ENCODE results near the gene PPP6R1. TPM values are rescaled to one million over a fixed set of nuclear protein-coding genes. Genes with fewer than 3 reads are reported as not detected.

The PPP6R1 gene
- total and polyA plus RNA-seq, 2 of the 13 experiments (the other 11 are each of a cell fraction or from before 2014, with no cell fraction given) = 25.8 to 54.0 TPM

- no peak for TF ChIP-seq ZNF784 (CRISPR knock-in tag; IDR thresholded peaks at IDR 0.05; ENCODE audit: borderline replicate concordance)
- TF ChIP-seq HHEX (CRISPR knock-in tag; IDR thresholded peaks at IDR 0.05) = no peak
- TF ChIP-seq ZNF142 (CRISPR knock-in tag; IDR thresholded peaks at IDR 0.05) = no peak
- no peak for TF ChIP-seq ZNF274 (CRISPR knock-in tag; IDR thresholded peaks at IDR 0.05)
- no peak for TF ChIP-seq NFE2L2 (IDR thresholded peaks at IDR 0.05; ENCODE audit: low read length)
- TF ChIP-seq RFX1 (IDR thresholded peaks at IDR 0.05) = no peak
- TF ChIP-seq SAFB2 (CRISPR knock-in tag; IDR thresholded peaks at IDR 0.05; ENCODE audit: borderline replicate concordance, low read depth) = no peak
- TF ChIP-seq ZBTB3 (CRISPR knock-in tag; IDR thresholded peaks at IDR 0.05; ENCODE audit: borderline replicate concordance, low read depth) = no peak
- no peak for TF ChIP-seq HNRNPL (IDR thresholded peaks at IDR 0.05; ENCODE audit: low read depth, low read length)
- peak; percentile 29 for TF ChIP-seq JARID2 (CRISPR knock-in tag; IDR thresholded peaks at IDR 0.05; ENCODE audit: insufficient replicate concordance)
- no peak for TF ChIP-seq SMARCC2 (IDR thresholded peaks at IDR 0.05)
- TF ChIP-seq ZNF879 (CRISPR knock-in tag; IDR thresholded peaks at IDR 0.05) = 0 out of 2 replicates have a peak, but pooled peaks have one; percentile 27
- TF ChIP-seq ZNF891 (CRISPR knock-in tag; IDR thresholded peaks at IDR 0.05) = 0 out of 2 replicates have a peak, but pooled peaks have one; percentile 6
- no peak for TF ChIP-seq ZNF512B (CRISPR knock-in tag; IDR thresholded peaks at IDR 0.05; ENCODE audit: borderline replicate concordance)
- 0 out of 2 replicates have a peak, but pooled peaks have one; percentile 3 for TF ChIP-seq ETV5 (CRISPR knock-in tag; IDR thresholded peaks at IDR 0.05; ENCODE audit: borderline replicate concordance)
- no peak for TF ChIP-seq KLF15 (CRISPR knock-in tag; IDR thresholded peaks at IDR 0.05; ENCODE audit: borderline replicate concordance)
- no peak for TF ChIP-seq ZNF12 (CRISPR knock-in tag; IDR thresholded peaks at IDR 0.05)
- no peak for TF ChIP-seq PHF20 (CRISPR knock-in tag; IDR thresholded peaks at IDR 0.05)
- no peak for TF ChIP-seq CEBPB (IDR thresholded peaks at IDR 0.05; ENCODE audit: borderline replicate concordance, low read depth, low read length)
- TF ChIP-seq CENPT (CRISPR knock-in tag; IDR thresholded peaks at IDR 0.05; ENCODE audit: low read depth) = no peak
- 0 out of 2 replicates have a peak, but pooled peaks have one; percentile 20 for TF ChIP-seq GATAD2A (CRISPR knock-in tag; IDR thresholded peaks at IDR 0.05)
- TF ChIP-seq ZNF432 (CRISPR knock-in tag; IDR thresholded peaks at IDR 0.05; ENCODE audit: borderline replicate concordance) = no peak
Measured at GRCh38 chr19:55259540-55260210, 858 bp upstream of the PPP6R1 start (continued).
